ENCODE measurements around the gene CATSPERD. TPM values are rescaled to one million over a fixed set of nuclear protein-coding genes. Genes with fewer than 3 reads are reported as not detected.
A peak's percentile ranks its signal among the peaks of the same experiment; 100 is the strongest.
"Not testable (repeated sequence)": the region's sequence is repeated elsewhere in the genome, so short reads cannot be mapped to it uniquely, and the experiment has no call there.

The CATSPERD gene
- total RNA-seq, 1 experiment from 2014 or later: not detected

- Histone ChIP-seq H3K79me2 (ENCODE audit: low read length) (no peaks in the 10 kb centered on the region), H3K9ac (ENCODE audit: low read length) (no peak overlapping the region), H4K20me1 (ENCODE audit: low read length) (no peaks in the 10 kb centered on the region), H3K27me3 (ENCODE audit: low read length) (no peaks in the 10 kb centered on the region), H3K4me1 (ENCODE audit: insufficient read depth, low read length) (no peaks in the 10 kb centered on the region), H2AFZ (ENCODE audit: low read length) (no peak overlapping the region), H3K36me3 (ENCODE audit: low read depth, low read length) (no peaks in the 10 kb centered on the region), H3K4me2 (ENCODE audit: low read length) (no peak overlapping the region), H3F3A (ENCODE audit: low read length, unreplicated experiment) (no peaks in the 10 kb centered on the region), H3K9me3 (ENCODE audit: low read length) (no peaks in the 10 kb centered on the region), H3K9me2 (replicated peaks; ENCODE audit: low read length) (no peaks in the 10 kb centered on the region), H3K4me3 (ENCODE audit: low read length) (no peak overlapping the region), H3K27ac (ENCODE audit: low read length) (no peak overlapping the region)
- ChIA-PET POLR2A (ENCODE audit: unreplicated experiment) (no interaction called here), CTCF (no interaction called here)
- TF ChIP-seq CTCF (conservative IDR thresholded peaks at IDR 0.05; ENCODE audit: low read depth, low read length): no peak
- TF ChIP-seq EZH2phosphoT487 (IDR thresholded peaks at IDR 0.05; ENCODE audit: borderline replicate concordance, low read length): no peak
- no peak for TF ChIP-seq EZH2 (IDR thresholded peaks at IDR 0.05; ENCODE audit: low read length, unreplicated experiment)
- DNase-seq: peak; percentile 21
- no TSS peak for BruUV-seq (replicated peaks)
- intact Hi-C loops (cut with micrococcal nuclease): no loop called here
- ATAC-seq: no peak
Measured at GRCh38 chr19:5738423-5738822, 18.0 kb downstream of the CATSPERD start.

- Histone ChIP-seq H3K36me3 (ENCODE audit: low read depth, low read length) (no peaks in the 10 kb centered on the region), H3K27ac (ENCODE audit: low read length) (no peak overlapping the region), H3K9me2 (replicated peaks; ENCODE audit: low read length) (no peaks in the 10 kb centered on the region), H3K4me2 (ENCODE audit: low read length) (no peak overlapping the region), H2AFZ (ENCODE audit: low read length) (no peak overlapping the region), H3K27me3 (ENCODE audit: low read length) (no peaks in the 10 kb centered on the region), H3K9me3 (ENCODE audit: low read length) (no peaks in the 10 kb centered on the region), H3F3A (ENCODE audit: low read length, unreplicated experiment) (no peaks in the 10 kb centered on the region), H3K9ac (ENCODE audit: low read length) (no peak overlapping the region), H4K20me1 (ENCODE audit: low read length) (no peaks in the 10 kb centered on the region), H3K4me3 (ENCODE audit: low read length) (no peak overlapping the region), H3K4me1 (ENCODE audit: insufficient read depth, low read length) (no peaks in the 10 kb centered on the region), H3K79me2 (ENCODE audit: low read length) (no peaks in the 10 kb centered on the region)
- intact Hi-C loops (cut with micrococcal nuclease): no loop called here
- BruUV-seq (replicated peaks): no TSS peak
- ChIA-PET CTCF (no interaction called here), POLR2A (ENCODE audit: unreplicated experiment) (no interaction called here)
- ATAC-seq: no peak
- TF ChIP-seq CTCF (conservative IDR thresholded peaks at IDR 0.05; ENCODE audit: low read depth, low read length) (no peak), EZH2 (IDR thresholded peaks at IDR 0.05; ENCODE audit: low read length, unreplicated experiment) (no peak), EZH2phosphoT487 (IDR thresholded peaks at IDR 0.05; ENCODE audit: borderline replicate concordance, low read length) (no peak)
- DNase-seq: no peak
Measured at GRCh38 chr19:5742051-5742450, 21.6 kb downstream of the CATSPERD start.

- ChIA-PET POLR2A (ENCODE audit: unreplicated experiment) (no interaction called here), CTCF (no interaction called here)
- no peaks in the 10 kb centered on the region for H3F3A ChIP-seq (ENCODE audit: low read length, unreplicated experiment)
- H3K9me3 ChIP-seq (ENCODE audit: low read length): no peaks in the 10 kb centered on the region
- no peak overlapping the region for H3K9ac ChIP-seq (ENCODE audit: low read length)
- no peaks in the 10 kb centered on the region for H3K4me1 ChIP-seq (ENCODE audit: insufficient read depth, low read length)
- intact Hi-C loops (cut with micrococcal nuclease): no loop called here
- no peaks in the 10 kb centered on the region for H3K27me3 ChIP-seq (ENCODE audit: low read length)
- DNase-seq (no peak), ATAC-seq (no peak)
- TF ChIP-seq EZH2 (IDR thresholded peaks at IDR 0.05; ENCODE audit: low read length, unreplicated experiment) (no peak), CTCF (conservative IDR thresholded peaks at IDR 0.05; ENCODE audit: low read depth, low read length) (no peak), EZH2phosphoT487 (IDR thresholded peaks at IDR 0.05; ENCODE audit: borderline replicate concordance, low read length) (no peak)
- no peak overlapping the region for H3K4me2 ChIP-seq (ENCODE audit: low read length)
- H3K27ac ChIP-seq (ENCODE audit: low read length): no peak overlapping the region
- no peak overlapping the region for H3K4me3 ChIP-seq (ENCODE audit: low read length)
- H2AFZ ChIP-seq (ENCODE audit: low read length): no peak overlapping the region
- H3K9me2 ChIP-seq (replicated peaks; ENCODE audit: low read length): no peaks in the 10 kb centered on the region
- H4K20me1 ChIP-seq (ENCODE audit: low read length): no peaks in the 10 kb centered on the region
- H3K79me2 ChIP-seq (ENCODE audit: low read length): no peaks in the 10 kb centered on the region
- no TSS peak for BruUV-seq (replicated peaks)
- H3K36me3 ChIP-seq (ENCODE audit: low read depth, low read length): no peaks in the 10 kb centered on the region
Measured at GRCh38 chr19:5743630-5744029, 23.2 kb downstream of the CATSPERD start.

- H3K4me1 ChIP-seq (ENCODE audit: insufficient read depth, low read length); H2AFZ ChIP-seq (ENCODE audit: low read length); H3K79me2 ChIP-seq (ENCODE audit: low read length); H3F3A ChIP-seq (ENCODE audit: low read length, unreplicated experiment); POLR2A ChIA-PET (ENCODE audit: unreplicated experiment); H3K9me2 ChIP-seq (replicated peaks; ENCODE audit: low read length); H3K4me3 ChIP-seq (ENCODE audit: low read length); H3K9me3 ChIP-seq (ENCODE audit: low read length); BruUV-seq (replicated peaks); H3K9ac ChIP-seq (ENCODE audit: low read length); ATAC-seq; CTCF ChIA-PET; DNase-seq; H3K27me3 ChIP-seq (ENCODE audit: low read length); H4K20me1 ChIP-seq (ENCODE audit: low read length); intact Hi-C loops (cut with micrococcal nuclease); H3K4me2 ChIP-seq (ENCODE audit: low read length); H3K36me3 ChIP-seq (ENCODE audit: low read depth, low read length); H3K27ac ChIP-seq (ENCODE audit: low read length): not testable (repeated sequence)
Measured at GRCh38 chr19:5744999-5745398, 24.6 kb downstream of the CATSPERD start.

GRCh38 chr19:5748920-5749319 lies 28.5 kb downstream of the CATSPERD start:
- DNase-seq; ATAC-seq; H3K4me1 ChIP-seq (ENCODE audit: insufficient read depth, low read length); H4K20me1 ChIP-seq (ENCODE audit: low read length); H3K9me2 ChIP-seq (replicated peaks; ENCODE audit: low read length); H3K36me3 ChIP-seq (ENCODE audit: low read depth, low read length); POLR2A ChIA-PET (ENCODE audit: unreplicated experiment); H2AFZ ChIP-seq (ENCODE audit: low read length); intact Hi-C loops (cut with micrococcal nuclease); H3K27ac ChIP-seq (ENCODE audit: low read length); H3K4me2 ChIP-seq (ENCODE audit: low read length); H3K9me3 ChIP-seq (ENCODE audit: low read length); CTCF ChIA-PET; H3K79me2 ChIP-seq (ENCODE audit: low read length); H3F3A ChIP-seq (ENCODE audit: low read length, unreplicated experiment); H3K9ac ChIP-seq (ENCODE audit: low read length); BruUV-seq (replicated peaks); H3K27me3 ChIP-seq (ENCODE audit: low read length); H3K4me3 ChIP-seq (ENCODE audit: low read length): not testable (repeated sequence)
